HEK293T (cell line): ENCODE measurements around the gene GPR107.

Experiments used
- CTCF ChIA-PET: fragments of 350-600 bp; formaldehyde crosslinking; extraction: SDS; loops from one replicate; lab custom pipeline; 2021; ENCODE audit warnings: antibody characterized with exemption, inconsistent platforms; lab: Yijun Ruan, JAX
- POLR2A ChIA-PET: fragments of 350-600 bp; formaldehyde crosslinking; extraction: SDS; loops from one replicate; lab custom pipeline; 2020; ENCODE audit warnings: antibody characterized with exemption, inconsistent platforms; lab: Yijun Ruan, JAX
- DNase-seq: peaks from one replicate; pipeline ENCODE4 v3.0.0; 2012; ENCODE audit warnings: mixed read lengths; ENCODE audit errors: extremely low spot score
- ARNT ChIP-seq: fragments of 450-650 bp; IDR thresholded peaks from 2 replicates; pipeline ENCODE4 v1.6.1; 2017; ENCODE audit warnings: mild to moderate bottlenecking
- BHLHE40 ChIP-seq: fragments of 450-650 bp; IDR thresholded peaks from 2 replicates; pipeline ENCODE4 v1.6.1; 2016; ENCODE audit warnings: mild to moderate bottlenecking, moderate library complexity, borderline replicate concordance
- CTBP1 ChIP-seq: fragments of 450-650 bp; IDR thresholded peaks from 2 replicates; pipeline ENCODE4 v1.6.1; 2016; ENCODE audit warnings: borderline replicate concordance
- ELF4 ChIP-seq: fragments of 450-650 bp; IDR thresholded peaks from 2 replicates; pipeline ENCODE4 v1.6.1; 2017; ENCODE audit warnings: antibody characterized with exemption
- FOXA1 ChIP-seq: fragments of 450-650 bp; IDR thresholded peaks from 2 replicates; pipeline ENCODE4 v1.6.1; 2016; ENCODE audit warnings: mild to moderate bottlenecking
- FOXK2 ChIP-seq: fragments of 450-650 bp; IDR thresholded peaks from 2 replicates; pipeline ENCODE4 v1.6.1; 2016; ENCODE audit warnings: mild to moderate bottlenecking
- FOXM1 ChIP-seq: fragments of 450-650 bp; IDR thresholded peaks from 2 replicates; pipeline ENCODE4 v1.6.1; 2017; ENCODE audit warnings: mild to moderate bottlenecking, borderline replicate concordance
- HDGF ChIP-seq: fragments of 450-650 bp; IDR thresholded peaks from 2 replicates; pipeline ENCODE4 v1.6.1; 2017; ENCODE audit warnings: antibody characterized with exemption, borderline replicate concordance
- L3MBTL2 ChIP-seq: fragments of 450-650 bp; conservative IDR thresholded peaks from 2 replicates; pipeline ENCODE4 v1.6.1; 2016; ENCODE audit warnings: mild to moderate bottlenecking
- LEF1 ChIP-seq: fragments of 450-650 bp; IDR thresholded peaks from 2 replicates; pipeline ENCODE4 v1.6.1; 2017; ENCODE audit warnings: mild to moderate bottlenecking, borderline replicate concordance
- NFRKB ChIP-seq: fragments of 450-650 bp; IDR thresholded peaks from 2 replicates; pipeline ENCODE4 v1.6.1; 2016; ENCODE audit warnings: mild to moderate bottlenecking, moderate library complexity
- SP1 ChIP-seq: fragments of 450-650 bp; IDR thresholded peaks from 2 replicates; pipeline ENCODE4 v1.6.1; 2017
- SUZ12 ChIP-seq: fragments of 450-650 bp; IDR thresholded peaks from 2 replicates; pipeline ENCODE4 v1.6.1; 2016; ENCODE audit warnings: mild to moderate bottlenecking
- TARDBP ChIP-seq: fragments of 450-650 bp; IDR thresholded peaks from 2 replicates; pipeline ENCODE4 v1.6.1; 2016
- ZNF384 ChIP-seq: fragments of 450-650 bp; IDR thresholded peaks from 2 replicates; pipeline ENCODE4 v1.6.1; 2016
- TF ChIP-seq, protein P1 (sequence below): fragments of 450-650 bp; IDR thresholded peaks from 2 replicates; pipeline ENCODE4 v1.6.1; 2016

Gene GPR107

DNA sequence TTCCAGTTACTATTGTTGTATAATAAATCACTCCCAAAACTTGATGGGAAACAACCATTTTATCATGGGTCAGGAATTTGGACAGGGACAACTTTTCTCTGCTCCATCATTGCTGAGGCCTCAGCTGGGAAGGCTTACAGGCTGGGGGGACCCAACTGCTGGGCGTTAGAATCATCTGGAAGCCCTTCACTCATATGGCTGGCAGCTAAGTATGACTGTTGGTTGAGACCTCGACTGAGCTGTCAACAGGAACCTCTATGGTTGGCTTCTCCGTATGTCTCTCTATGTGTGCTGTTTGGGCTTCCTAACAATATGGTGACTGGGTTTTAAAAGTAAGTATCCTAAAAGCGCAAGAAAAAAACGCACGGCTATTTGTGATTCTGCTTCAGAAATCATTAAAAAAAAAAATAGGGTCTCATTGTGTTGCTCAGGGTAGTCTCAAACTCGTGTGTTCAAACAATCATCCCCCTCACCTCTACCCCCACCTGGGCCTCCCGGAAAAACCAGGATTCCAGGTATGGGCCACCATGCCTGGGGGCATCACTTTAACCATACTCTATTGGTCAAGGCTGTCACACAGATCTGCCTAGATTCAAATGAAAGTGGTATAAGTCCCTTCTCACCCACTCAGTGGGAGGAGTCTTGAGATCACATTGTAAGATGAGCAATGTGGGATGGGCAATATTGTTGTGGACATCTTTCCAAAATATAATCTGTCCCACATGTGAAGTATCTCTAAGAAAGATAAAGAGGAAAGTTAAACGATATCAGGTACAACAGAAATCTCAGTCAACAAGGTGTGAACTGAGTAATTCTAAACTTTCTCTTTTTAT lies 26.0 kb upstream of the GPR107 start:
- no peak for TF ChIP-seq BHLHE40
- ChIA-PET POLR2A (no interaction called here), CTCF (no interaction called here)
- no peak for DNase-seq

DNA sequence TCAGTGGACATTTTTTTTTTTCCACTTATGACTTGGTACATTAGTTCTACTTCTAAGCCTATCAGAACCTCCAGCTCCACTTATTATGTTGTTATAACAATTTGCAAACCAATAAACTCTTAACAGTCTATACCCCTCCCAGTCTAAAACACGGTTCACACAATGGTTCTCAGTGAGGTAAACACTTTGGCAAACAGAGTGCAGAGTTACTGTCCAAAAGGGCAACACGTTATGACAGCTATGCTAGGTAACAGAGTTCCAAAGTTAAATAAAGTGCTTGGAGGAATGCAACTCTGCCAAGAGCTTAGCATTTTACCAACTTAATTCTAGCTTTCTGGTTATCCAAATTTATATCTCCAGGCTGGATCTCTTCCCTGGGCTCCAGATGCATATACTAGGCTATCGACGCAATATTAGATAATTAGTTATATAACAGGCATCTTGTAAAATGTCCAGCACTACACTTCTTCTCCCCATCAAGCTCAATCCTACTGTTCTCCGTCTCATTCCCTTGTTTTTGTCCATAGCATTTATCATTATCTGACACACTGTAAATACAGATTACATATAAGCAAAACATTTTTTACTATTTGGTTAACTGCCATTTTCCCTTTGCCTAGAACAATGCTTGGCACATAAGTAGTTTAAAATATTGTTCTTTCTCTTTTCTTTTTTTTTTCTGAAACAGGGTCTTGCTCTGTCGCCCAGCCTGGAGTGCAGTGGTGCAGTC lies 25.0 kb upstream of the GPR107 start:
- ChIA-PET POLR2A (no interaction called here), CTCF (interaction anchor here (0.6 kb wide), 1 partner anchor 150 kb away, joined by 4 read pairs; no protein-coding TSS in a partner anchor)
- TF ChIP-seq FOXK2 (no peak), SUZ12 (no peak), BHLHE40 (no peak), ZNF384 (no peak), CTBP1 (no peak), L3MBTL2 (no peak), FOXA1 (no peak), NFRKB (no peak), TARDBP (no peak), HDGF (no peak), SP1 (no peak), FOXM1 (no peak), ELF4 (no peak), LEF1 (no peak), ARNT (no peak)
- TF ChIP-seq, protein P1, sequence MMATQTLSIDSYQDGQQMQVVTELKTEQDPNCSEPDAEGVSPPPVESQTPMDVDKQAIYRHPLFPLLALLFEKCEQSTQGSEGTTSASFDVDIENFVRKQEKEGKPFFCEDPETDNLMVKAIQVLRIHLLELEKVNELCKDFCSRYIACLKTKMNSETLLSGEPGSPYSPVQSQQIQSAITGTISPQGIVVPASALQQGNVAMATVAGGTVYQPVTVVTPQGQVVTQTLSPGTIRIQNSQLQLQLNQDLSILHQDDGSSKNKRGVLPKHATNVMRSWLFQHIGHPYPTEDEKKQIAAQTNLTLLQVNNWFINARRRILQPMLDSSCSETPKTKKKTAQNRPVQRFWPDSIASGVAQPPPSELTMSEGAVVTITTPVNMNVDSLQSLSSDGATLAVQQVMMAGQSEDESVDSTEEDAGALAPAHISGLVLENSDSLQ: no peak
- DNase-seq: no peak

DNA sequence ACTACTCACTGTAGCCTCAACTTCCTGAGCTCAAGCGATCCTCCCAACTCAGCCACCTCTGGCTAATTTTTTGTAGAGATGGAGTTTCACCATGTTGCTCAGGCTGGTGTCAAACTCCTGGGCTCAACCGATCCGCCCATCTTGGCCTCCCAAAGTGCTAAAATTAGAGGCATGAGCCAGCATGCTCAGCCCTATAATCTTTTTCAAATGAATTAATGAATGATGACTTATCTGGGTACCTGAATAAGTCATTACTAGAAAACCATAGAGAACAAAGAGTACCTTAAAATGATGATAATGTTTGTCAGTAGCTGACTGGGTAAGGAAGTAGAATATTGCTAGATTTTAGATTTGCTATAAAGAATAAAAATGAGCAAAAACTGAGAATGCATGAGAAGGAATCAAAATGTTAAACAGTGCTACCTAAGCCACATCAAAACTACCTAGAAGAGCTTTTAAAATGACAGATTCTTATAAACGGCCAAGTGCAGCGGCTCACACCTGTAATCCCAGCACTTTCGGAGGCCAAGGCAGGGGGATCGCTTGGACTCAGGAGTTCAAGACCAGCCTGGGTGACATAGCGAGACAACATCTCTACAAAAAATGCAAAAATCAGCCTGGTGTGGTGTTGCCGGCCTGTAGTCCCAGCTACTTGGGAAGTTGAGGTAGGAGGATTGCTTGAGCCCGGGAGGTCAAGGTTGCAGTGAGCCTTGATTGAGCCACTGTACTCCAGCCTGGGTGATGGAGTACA lies 24.3 kb upstream of the GPR107 start:
- DNase-seq: no peak
- ChIA-PET POLR2A (no interaction called here), CTCF (no interaction called here)
- no peak for TF ChIP-seq NFRKB
- TF ChIP-seq, protein P1: no peak
- TF ChIP-seq ARNT: no peak
- no peak for TF ChIP-seq TARDBP
- TF ChIP-seq L3MBTL2: no peak
- TF ChIP-seq CTBP1: no peak
- no peak for TF ChIP-seq LEF1
- no peak for TF ChIP-seq FOXM1
- TF ChIP-seq SUZ12: no peak
- TF ChIP-seq FOXK2: no peak

DNA sequence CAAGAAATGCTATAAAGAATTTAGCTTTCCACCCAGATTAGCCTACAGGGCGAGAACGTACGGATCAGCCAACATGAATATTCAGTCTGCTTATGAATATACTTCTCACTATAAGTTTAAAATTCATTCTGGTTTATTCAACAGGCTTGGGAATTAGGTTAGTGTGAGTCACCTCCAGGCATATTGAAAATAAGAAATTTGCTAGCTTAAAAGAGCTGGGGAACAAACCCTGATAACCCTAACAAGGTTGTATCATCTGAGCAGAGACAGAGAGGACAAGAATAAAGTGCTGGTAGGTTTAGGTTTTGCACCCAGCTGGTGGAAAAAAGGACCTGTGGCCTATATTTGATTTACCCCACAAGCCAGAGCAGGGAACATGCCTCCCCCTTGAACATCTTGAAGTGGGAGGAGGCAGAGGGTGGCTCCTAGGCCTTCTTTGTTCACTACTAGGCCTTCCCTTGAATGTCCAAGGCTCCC lies 23.0 kb upstream of the GPR107 start:
- TF ChIP-seq TARDBP: no peak
- no peak for TF ChIP-seq FOXA1
- TF ChIP-seq LEF1: no peak
- no peak for TF ChIP-seq CTBP1
- TF ChIP-seq, protein P1: no peak
- no peak for TF ChIP-seq BHLHE40
- no peak for TF ChIP-seq FOXK2
- TF ChIP-seq SUZ12: no peak
- TF ChIP-seq ELF4: no peak
- TF ChIP-seq FOXM1: no peak
- TF ChIP-seq L3MBTL2: no peak
- no peak for TF ChIP-seq SP1
- no peak for TF ChIP-seq ARNT
- TF ChIP-seq NFRKB: no peak
- no peak for TF ChIP-seq ZNF384
- TF ChIP-seq HDGF: no peak
- ChIA-PET POLR2A (interaction anchor here (0.9 kb wide), 1 partner anchor 23 kb away, joined by 3 read pairs; the partner anchor contains the start of gene GPR107), CTCF (no interaction called here)
- DNase-seq: no peak

DNA sequence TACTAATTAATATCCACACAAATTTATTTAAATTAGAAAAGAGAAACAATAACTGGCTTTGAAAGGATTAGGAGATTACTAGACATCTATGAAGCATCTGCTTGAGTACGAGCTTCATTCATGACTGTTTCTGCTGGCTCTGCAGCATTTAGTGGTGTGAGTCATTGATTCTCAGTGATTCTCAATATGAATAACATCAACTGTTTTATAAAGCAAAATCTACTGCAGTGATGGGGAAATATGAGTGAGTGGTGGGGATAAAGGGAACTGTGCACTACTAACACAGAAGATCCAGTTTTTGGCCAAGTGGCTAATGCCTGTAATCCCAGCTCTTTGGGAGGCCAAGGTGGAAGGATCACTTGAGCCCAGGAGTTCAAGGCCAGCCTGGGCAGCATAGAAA lies 19.1 kb upstream of the GPR107 start:
- no peak for DNase-seq
- ChIA-PET POLR2A (no interaction called here), CTCF (interaction anchor here (0.6 kb wide), 1 partner anchor 281 kb away, joined by 3 read pairs; no protein-coding TSS in a partner anchor)
- TF ChIP-seq ELF4 (no peak), NFRKB (no peak), L3MBTL2 (no peak), BHLHE40 (no peak), FOXM1 (no peak), ZNF384 (no peak), ARNT (no peak), FOXK2 (no peak), TARDBP (no peak), HDGF (no peak), LEF1 (no peak), FOXA1 (no peak), SP1 (no peak), SUZ12 (no peak)
- TF ChIP-seq, protein P1: no peak
